ENCODE data around the gene LPCAT4. TPM values are rescaled to one million over a fixed set of nuclear protein-coding genes. Genes with fewer than 3 reads are reported as not detected.
"Not testable (repeated sequence)": the region's sequence is repeated elsewhere in the genome, so short reads cannot be mapped to it uniquely, and the experiment has no call there.

LPCAT4 gene
- total RNA-seq, 2 experiments from 2014 or later = 55.6 to 56.9 TPM

GRCh38 chr15:34342737-34343575, 24.0 kb downstream of the LPCAT4 start, which contains the start of the genes NOP10 and NUTM1:
Gene NOP10, minus strand, starts transcription at chr15:34343136. Its CDS starts 63 bp downstream, at chr15:34343073.
Gene NUTM1, plus strand, starts transcription at chr15:34343315. Its CDS starts 382 bp downstream, at chr15:34343697.
- POLR2A ChIA-PET = interaction anchor here (1.2 to 1.6 kb wide), 4 partner anchors 9 to 25 kb away, joined by 3 to 6 read pairs (median 4); partner anchors contain the start of gene LPCAT4
- TF ChIP-seq CTCF (IDR thresholded peaks at IDR 0.05) = peak; percentile 91
- Mint-ChIP-seq H3K4me1 (ENCODE audit: low read depth) (peaks cover 25% of the 10 kb centered on the region), H3K27me3 (no peaks in the 10 kb centered on the region), H3K4me3 (no peak within 1 kb of the TSS), H3K9me3 (no peaks in the 10 kb centered on the region), H3K27ac (peak within 1 kb of the TSS; percentile 82), H3K36me3 (ENCODE audit: low read depth) (peaks cover 26% of the 10 kb centered on the region)
- ATAC-seq (peak; percentile 90), DNase-seq (peak; percentile 94)
- intact Hi-C loops (cut with micrococcal nuclease) = loop anchor here (1.0 kb wide), 1 partner anchor 24 kb away; the partner anchor contains the start of gene LPCAT4
- CTCF ChIA-PET = interaction anchor here (0.7 to 3.1 kb wide), 11 partner anchors 9 to 101 kb away, joined by 3 to 40 read pairs (median 6); partner anchors contain the start of genes GOLGA8A and LPCAT4

DNA sequence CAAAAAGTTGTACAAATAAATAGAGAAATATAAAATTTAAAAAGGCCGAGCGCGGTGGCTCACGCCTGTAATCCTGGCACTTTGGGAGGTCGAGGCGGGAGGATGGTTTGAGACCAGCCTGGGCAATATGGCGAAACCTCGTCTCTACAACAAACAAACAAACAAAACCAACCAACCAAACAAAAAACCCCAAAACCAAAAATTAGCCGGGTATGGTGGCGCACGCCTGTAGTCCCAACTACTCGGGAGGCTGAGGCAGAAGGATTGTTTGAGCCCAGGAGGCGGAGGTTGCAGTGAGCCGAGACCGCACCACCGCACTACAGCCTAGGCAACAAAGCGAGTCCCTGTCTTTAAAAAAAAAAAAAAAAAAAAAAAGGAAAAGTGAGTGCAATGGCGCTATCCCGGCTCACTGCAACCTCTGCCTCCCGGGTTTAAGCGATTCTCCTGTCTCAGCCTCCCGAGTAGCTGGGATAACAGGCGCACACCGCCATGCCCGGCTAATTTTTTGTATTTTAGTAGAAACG, 24.7 kb downstream of the LPCAT4 start:
- CTCF ChIA-PET = interaction anchor here (0.7 to 3.1 kb wide), 9 partner anchors 9 to 101 kb away, joined by 3 to 40 read pairs (median 6); partner anchors contain the start of genes GOLGA8A and LPCAT4
- H3K4me3 Mint-ChIP-seq; intact Hi-C loops (cut with micrococcal nuclease); H3K27me3 Mint-ChIP-seq; H3K9me3 Mint-ChIP-seq; ATAC-seq: not testable (repeated sequence)
- peaks cover 25% of the 10 kb centered on the region for H3K4me1 Mint-ChIP-seq (ENCODE audit: low read depth)
- DNase-seq = peak; percentile 44
- POLR2A ChIA-PET = interaction anchor here (1.2 to 1.6 kb wide), 2 partner anchors 8 to 16 kb away, joined by 3 to 6 read pairs; no protein-coding TSS in a partner anchor
- H3K27ac Mint-ChIP-seq = peak overlapping the region; percentile 82
- peaks cover 26% of the 10 kb centered on the region for H3K36me3 Mint-ChIP-seq (ENCODE audit: low read depth)

GRCh38 chr15:34341381-34342212, 25.4 kb downstream of the LPCAT4 start:
- H3K36me3 Mint-ChIP-seq (ENCODE audit: low read depth) = peaks cover 26% of the 10 kb centered on the region
- TF ChIP-seq CTCF (IDR thresholded peaks at IDR 0.05) = no peak
- ChIA-PET POLR2A (no interaction called here), CTCF (interaction anchor here (0.7 to 3.1 kb wide), 7 partner anchors 8 to 100 kb away, joined by 3 to 40 read pairs (median 8); partner anchors contain the start of genes GOLGA8A and LPCAT4)
- no peaks in the 10 kb centered on the region for H3K9me3 Mint-ChIP-seq
- peak overlapping the region; percentile 82 for H3K27ac Mint-ChIP-seq
- intact Hi-C loops (cut with micrococcal nuclease) = no loop called here
- no peak for ATAC-seq
- H3K4me3 Mint-ChIP-seq = no peak overlapping the region
- no peak for DNase-seq
- H3K4me1 Mint-ChIP-seq (ENCODE audit: low read depth) = peaks cover 28% of the 10 kb centered on the region
- no peaks in the 10 kb centered on the region for H3K27me3 Mint-ChIP-seq

DNA sequence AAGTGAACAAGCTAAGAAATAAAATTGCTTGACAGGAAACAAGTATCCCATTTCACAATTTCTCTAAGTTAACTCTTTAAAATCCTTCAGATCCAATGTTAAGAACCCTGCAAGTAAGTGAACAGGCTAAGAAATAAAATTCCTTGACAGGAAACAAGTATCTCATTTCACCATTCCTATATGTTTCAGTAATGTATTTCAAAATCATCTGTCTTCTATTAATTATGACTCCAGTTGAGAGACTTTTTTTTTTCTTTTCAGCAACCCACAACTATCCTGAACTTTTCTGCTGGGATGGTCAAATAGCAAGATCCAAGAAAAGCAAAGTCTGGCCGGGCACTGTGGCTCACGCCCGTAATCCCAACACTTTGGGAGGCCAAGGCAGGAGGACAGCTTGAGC, 27.1 kb downstream of the LPCAT4 start:
- peaks cover 35% of the 10 kb centered on the region for H3K4me1 Mint-ChIP-seq (ENCODE audit: low read depth)
- ChIA-PET POLR2A (interaction anchor here (0.9 to 1.3 kb wide), 2 partner anchors 21 to 27 kb away, joined by 3 read pairs; partner anchors contain the start of gene LPCAT4), CTCF (interaction anchor here (2.3 to 4.6 kb wide), 3 partner anchors 27 to 248 kb away, joined by 6 to 42 read pairs (median 15); partner anchors contain the start of gene LPCAT4)
- H3K27me3 Mint-ChIP-seq = no peaks in the 10 kb centered on the region
- peak overlapping the region; percentile 22 for H3K4me3 Mint-ChIP-seq
- intact Hi-C loops (cut with micrococcal nuclease) = loop anchor here (10.0 kb wide), 1 partner anchor 245 kb away; the partner anchor contains the start of gene GOLGA8B
- no peak for TF ChIP-seq CTCF (IDR thresholded peaks at IDR 0.05)
- peak overlapping the region; percentile 64 for H3K27ac Mint-ChIP-seq
- DNase-seq (no peak), ATAC-seq (no peak)
- H3K9me3 Mint-ChIP-seq = no peaks in the 10 kb centered on the region
- H3K36me3 Mint-ChIP-seq (ENCODE audit: low read depth) = peaks cover 26% of the 10 kb centered on the region

Data from activated CD8-positive, alpha-beta T cell treated with anti-CD3 and anti-CD28 coated beads for 36 hours (primary cell).